H1 (cell line): ENCODE data around the gene PPP1R17. TPM values are rescaled to one million over a fixed set of nuclear protein-coding genes. Genes with fewer than 3 reads are reported as not detected.

Source experiments
- CTCF ChIA-PET: fragments of 300-600 bp; sonication (Branson Sonifier 250); formaldehyde crosslinking; loops from one replicate; lab custom pipeline; 2021; ENCODE audit not compliant: partially characterized antibody; lab: Charles Lee
- POLR2A ChIA-PET: fragments of 300-600 bp; sonication (Branson Sonifier 250); formaldehyde crosslinking; loops from one replicate; lab custom pipeline; 2021; ENCODE audit warnings: inconsistent platforms; ENCODE audit not compliant: partially characterized antibody; lab: Charles Lee
- DNase-seq, 2 experiments: peaks; one replicate each; pipeline versions ENCODE4 v3.0.0 to v3.0.0-alpha.2; 2010 to 2022; ENCODE audit warnings: low spot score in 2 of 2, low read depth in 1 of 2, mixed read lengths in 1 of 2
- FAIRE-seq: peaks from 2 replicates; lab custom pipeline; 2011; peaks lifted over from hg19 to GRCh38; lab: Jason Lieb, UNC
- H2AFZ ChIP-seq: 2 replicates; pipeline ENCODE4 v1.8.1; 2012; ENCODE audit warnings: low read length, inconsistent platforms
- H2AK5ac ChIP-seq: 2 replicates; pipeline ENCODE4 v1.6.1; 2013; ENCODE audit warnings: low read depth, low read length
- H2BK120ac ChIP-seq: replicated peaks from 2 replicates; pipeline ENCODE3; 2013; ENCODE audit warnings: low read depth, low read length, inconsistent platforms
- H2BK12ac ChIP-seq: 2 replicates; pipeline ENCODE4 v1.6.1; 2013; ENCODE audit warnings: low read depth, low read length
- H2BK15ac ChIP-seq: 2 replicates; pipeline ENCODE4 v1.6.1; 2013; ENCODE audit warnings: low read length
- H2BK20ac ChIP-seq: 2 replicates; pipeline ENCODE4 v1.6.1; 2013; ENCODE audit warnings: low read length
- H2BK5ac ChIP-seq: 2 replicates; pipeline ENCODE4 v1.6.1; 2013; ENCODE audit warnings: low read depth, low read length
- H3K14ac ChIP-seq: 2 replicates; pipeline ENCODE4 v1.6.1; 2013; ENCODE audit warnings: inconsistent platforms; ENCODE audit not compliant: insufficient read length
- H3K18ac ChIP-seq: 2 replicates; pipeline ENCODE4 v1.6.1; 2013; ENCODE audit warnings: low read length; ENCODE audit errors: extremely low read depth
- H3K23ac ChIP-seq: 2 replicates; pipeline ENCODE4 v1.6.1; 2013; ENCODE audit warnings: inconsistent platforms; ENCODE audit not compliant: insufficient read length
- H3K23me2 ChIP-seq: 2 replicates; pipeline ENCODE4 v1.6.1; 2013; ENCODE audit warnings: low read depth, low read length
- H3K27ac ChIP-seq: 2 replicates; pipeline ENCODE4 v1.6.1; 2011; ENCODE audit warnings: low read depth, low read length, inconsistent platforms
- H3K27me3 ChIP-seq, 4 experiments: replicated peaks in 1 of 4; 1 replicate in 1 of 4; 2 replicates in 3 of 4; pipeline versions ENCODE4 v1.6.1 to v1.8.1; 2011 to 2013; ENCODE audit warnings: low read length in 3 of 4, mild to moderate bottlenecking in 3 of 4, inconsistent platforms in 2 of 4, mixed read lengths in 2 of 4, moderate library complexity in 1 of 4; ENCODE audit not compliant: control insufficient read depth in 3 of 4, insufficient read depth in 3 of 4; ENCODE audit errors: extremely low read depth in 1 of 4
- H3K36me3 ChIP-seq, 4 experiments: 2 replicates each; pipeline versions ENCODE4 v1.6.1 to v1.8.1; 2011 to 2013; ENCODE audit warnings: mild to moderate bottlenecking in 4 of 4, low read length in 3 of 4, moderate library complexity in 2 of 4, control low read depth in 1 of 4, inconsistent platforms in 1 of 4; ENCODE audit not compliant: insufficient read depth in 4 of 4, control insufficient read depth in 2 of 4
- H3K4ac ChIP-seq: replicated peaks from 2 replicates; pipeline ENCODE3; 2013; ENCODE audit warnings: low read length, low read depth, mixed read lengths, inconsistent platforms; ENCODE audit not compliant: insufficient read length
- H3K4me1 ChIP-seq, 4 experiments: replicated peaks in 1 of 4; 1 replicate in 1 of 4; 2 replicates in 3 of 4; pipeline versions ENCODE4 v1.6.1 to v1.8.1; 2011 to 2013; ENCODE audit warnings: low read length in 3 of 4, inconsistent platforms in 2 of 4, mixed read lengths in 1 of 4; ENCODE audit not compliant: insufficient read depth in 4 of 4, control insufficient read depth in 3 of 4
- H3K4me2 ChIP-seq, 2 experiments: 2 replicates each; pipeline versions ENCODE4 v1.6.1 to v1.8.1; 2011 to 2013; ENCODE audit warnings: low read depth in 2 of 2, low read length in 2 of 2, control low read depth in 1 of 2, inconsistent platforms in 1 of 2, mild to moderate bottlenecking in 1 of 2; ENCODE audit not compliant: insufficient read depth in 1 of 2
- H3K4me3 ChIP-seq, 4 experiments: fragments of 200-600, 300-600 bp in 1 of 4; sonication (generic), shearing (Covaris generic), sonication (Bioruptor Twin) in 1 of 4; 2 replicates each; pipeline versions ENCODE4 v1.5.1 to v1.8.1; 2011 to 2016; ENCODE audit warnings: low read length in 4 of 4, low read depth in 3 of 4, control low read depth in 2 of 4, inconsistent platforms in 2 of 4, mild to moderate bottlenecking in 2 of 4, mixed read lengths in 1 of 4, moderate library complexity in 1 of 4; ENCODE audit not compliant: insufficient read depth in 2 of 4; ENCODE audit errors: extremely low read depth in 1 of 4
- H3K56ac ChIP-seq: replicated peaks from 2 replicates; pipeline ENCODE3; 2013; ENCODE audit warnings: low read depth, mild to moderate bottlenecking, mixed read lengths, low read length, inconsistent platforms; ENCODE audit not compliant: insufficient read length
- H3K79me1 ChIP-seq: 2 replicates; pipeline ENCODE4 v1.6.1; 2013; ENCODE audit warnings: low read depth, low read length, control low read depth
- H3K79me2 ChIP-seq, 2 experiments: 2 replicates each; pipeline versions ENCODE4 v1.6.1 to v1.8.1; 2012 to 2013; ENCODE audit warnings: low read length in 2 of 2, mild to moderate bottlenecking in 2 of 2, inconsistent platforms in 1 of 2; ENCODE audit not compliant: insufficient read depth in 2 of 2, control insufficient read depth in 1 of 2
- H3K9ac ChIP-seq, 4 experiments: replicated peaks in 1 of 4; 1 replicate in 1 of 4; 2 replicates in 3 of 4; pipeline versions ENCODE4 v1.6.1 to v1.8.1; 2011 to 2013; ENCODE audit warnings: low read depth in 3 of 4, low read length in 3 of 4, control low read depth in 2 of 4, mild to moderate bottlenecking in 2 of 4, moderate library complexity in 2 of 4, inconsistent platforms in 1 of 4; ENCODE audit errors: extremely low read depth in 1 of 4
- H3K9me3 ChIP-seq, 2 experiments: 2 replicates each; pipeline versions ENCODE4 v1.6.1 to v1.8.1; 2012 to 2013; ENCODE audit warnings: mild to moderate bottlenecking in 2 of 2, moderate library complexity in 2 of 2, control low read depth in 1 of 2, inconsistent platforms in 1 of 2, low read depth in 1 of 2, low read length in 1 of 2, mixed read lengths in 1 of 2; ENCODE audit not compliant: insufficient read depth in 2 of 2
- H4K20me1 ChIP-seq, 2 experiments: replicated peaks in 1 of 2; 2 replicates each; pipeline versions ENCODE3 to v1.8.1; 2011 to 2013; ENCODE audit warnings: inconsistent platforms in 2 of 2, low read length in 2 of 2, mild to moderate bottlenecking in 1 of 2; ENCODE audit not compliant: insufficient read depth in 2 of 2, control insufficient read depth in 1 of 2
- H4K5ac ChIP-seq: 2 replicates; pipeline ENCODE4 v1.6.1; 2013; ENCODE audit warnings: low read length, low read depth, mixed read lengths, inconsistent platforms; ENCODE audit not compliant: insufficient read length
- H4K8ac ChIP-seq: 2 replicates; pipeline ENCODE4 v1.8.0; 2013; ENCODE audit warnings: mild to moderate bottlenecking, moderate library complexity, low read length, inconsistent platforms; ENCODE audit not compliant: insufficient read depth; ENCODE audit errors: extremely low read depth
- H4K91ac ChIP-seq: replicated peaks from 2 replicates; pipeline ENCODE3; 2013; ENCODE audit warnings: low read length, mixed read lengths, inconsistent platforms; ENCODE audit not compliant: insufficient read length
- CTCF ChIP-seq, 3 experiments: IDR thresholded peaks; 1 replicate in 2 of 3; 2 replicates in 1 of 3; pipeline versions ENCODE4 v1.5.1 to v1.6.1; 2011; ENCODE audit warnings: low read length in 3 of 3, mild to moderate bottlenecking in 3 of 3, inconsistent platforms in 2 of 3, low read depth in 1 of 3, moderate library complexity in 1 of 3; ENCODE audit not compliant: insufficient read depth in 1 of 3; ENCODE audit errors: control extremely low read depth in 1 of 3
- RAD21 ChIP-seq, 2 experiments: IDR thresholded peaks in 1 of 2; conservative IDR thresholded peaks in 1 of 2; 2 replicates each; pipeline ENCODE4 v1.6.1; 2011; ENCODE audit warnings: low read depth in 2 of 2, low read length in 2 of 2, improper control_type of control experiment in 1 of 2, inconsistent platforms in 1 of 2, mild to moderate bottlenecking in 1 of 2, moderate library complexity in 1 of 2
- TAF7 ChIP-seq: optimal IDR thresholded peaks from 2 replicates; pipeline ENCODE3; 2011; ENCODE audit warnings: low read depth, mild to moderate bottlenecking, inconsistent platforms, low read length, moderate library complexity, borderline replicate concordance
- WGBS, 2 experiments: shearing (Covaris generic) in 1 of 2; methylation state at CpG; one replicate each; pipeline versions ENCODE4 v1.1.6 to v1.1.7; 2013 to 2015; ENCODE audit warnings: low lambda C conversion rate in 2 of 2, mixed read lengths in 2 of 2, inconsistent platforms in 1 of 2, low coverage in 1 of 2, missing lambda C conversion rate in 1 of 2; ENCODE audit not compliant: insufficient replicate concordance in 2 of 2, insufficient coverage in 1 of 2, insufficient read length in 1 of 2; ENCODE audit errors: extremely low coverage in 1 of 2, missing lambda C conversion rate in 1 of 2; 5-methylcytosine and 5-hydroxymethylcytosine counted together
- polyA plus RNA-seq, 7 experiments: library from polyadenylated mRNA; depleted of rRNA in 3 of 7; stranded (reverse) in 5 of 7; unstranded in 2 of 7; fragments of >200 nt in 5 of 7; fragments of 200-250 nt in 2 of 7; gene quantifications; 1 replicate in 5 of 7; 2 replicates in 1 of 7; 4 replicates in 1 of 7; pipeline versions ENCODE4 v1.2.1 to v1.2.3, GENCODE V29; 2011 to 2013; ENCODE audit warnings: missing spikeins in 2 of 7, mixed read lengths in 2 of 7
- total RNA-seq: library from RNA; stranded (reverse); fragmentation: NEBNext Ultra II Directional; extraction: Animal tissue kit (Norgen Biotek cat#: 25700); gene quantifications from 2 replicates; pipeline ENCODE4 v1.2.1, GENCODE V29; 2021

PPP1R17 gene
- total and polyA plus RNA-seq, 2 of the 8 experiments (the other 6 are each of a cell fraction or from before 2014, with no cell fraction given): 1.5 to 2.5 TPM

GRCh38 chr7:31648288-31648687, 38.7 kb upstream of the PPP1R17 start:
- H3K14ac ChIP-seq: no peak overlapping the region
- TF ChIP-seq RAD21 (IDR thresholded peaks at IDR 0.05 in 1 of 2, conservative IDR thresholded peaks at IDR 0.05 in 1 of 2; ENCODE audit: low read depth in 2 of 2, low read length in 2 of 2): peak; percentile 47 to 59
- peak in 2 of 3 experiments; percentile 26 to 43; a peak in 2 of 4 replicates for TF ChIP-seq CTCF (IDR thresholded peaks at IDR 0.05; ENCODE audit: control extremely low read depth in 1 of 3, insufficient read depth in 1 of 3, low read depth in 1 of 3, low read length in 3 of 3)
- no peak for TF ChIP-seq TAF7
- TF ChIP-seq, all 59 proteins: peak for 2
- no peak overlapping the region for H2BK15ac ChIP-seq
- no peak overlapping the region for H4K8ac ChIP-seq
- peaks cover 3 to 32% (median 16%) of the 10 kb centered on the region in 4 experiments; a peak in 4 of 7 replicates for H3K4me1 ChIP-seq
- no peak overlapping the region for H4K91ac ChIP-seq
- H2BK20ac ChIP-seq: no peak overlapping the region
- no peak overlapping the region for H4K5ac ChIP-seq
- no peak overlapping the region for H3K9ac ChIP-seq
- CTCF ChIA-PET: interaction anchor here (0.8 to 2.7 kb wide), 16 partner anchors 12 to 514 kb away, joined by 3 to 19 read pairs (median 6); partner anchors contain the start of gene PPP1R17
- 80% methylated on average over 1 of the region's 1 CpG; no CpG with 5 or more reads in 1 of the 2 experiments for WGBS, 2 experiments
- DNase-seq: no peak
- H3K56ac ChIP-seq: no peak overlapping the region
- no peaks in the 10 kb centered on the region for H3K79me2 ChIP-seq
- H2BK5ac ChIP-seq: no peak overlapping the region
- no peak overlapping the region for H3K4me2 ChIP-seq
- no peaks in the 10 kb centered on the region for H3K79me1 ChIP-seq
- H4K20me1 ChIP-seq: no peaks in the 10 kb centered on the region
- POLR2A ChIA-PET: no interaction called here
- no peak overlapping the region for H2AFZ ChIP-seq
- no peaks in the 10 kb centered on the region for H3K27me3 ChIP-seq
- H3K23me2 ChIP-seq: no peaks in the 10 kb centered on the region; the same call in 1 of the 2 replicates
- H3K27ac ChIP-seq: no peak overlapping the region
- no peaks in the 10 kb centered on the region for H3K36me3 ChIP-seq
- no peak overlapping the region for H3K23ac ChIP-seq
- no peak overlapping the region for H3K18ac ChIP-seq
- no peaks in the 10 kb centered on the region for H3K9me3 ChIP-seq
- H2AK5ac ChIP-seq: no peak overlapping the region
- H2BK12ac ChIP-seq: 0 out of 2 replicates have a peak overlapping the region, but pooled peaks have one; percentile 0
- no peak for FAIRE-seq
- no peak overlapping the region for H3K4ac ChIP-seq
- no peak overlapping the region for H3K4me3 ChIP-seq
- no peak overlapping the region for H2BK120ac ChIP-seq
